Measurements from ENCODE around the gene CLDN1. TPM values are rescaled to one million over a fixed set of nuclear protein-coding genes. Genes with fewer than 3 reads are reported as not detected.

The CLDN1 gene
- total RNA-seq, 1 donor from 2014 or later, result 11.4 TPM

- no peaks in the 10 kb centered on the region for H3K4me1 Mint-ChIP-seq
- H3K9me3 Mint-ChIP-seq, result peaks cover 28% of the 10 kb centered on the region
- no peaks in the 10 kb centered on the region for H3K27me3 Mint-ChIP-seq (ENCODE audit: low read depth)
- TF ChIP-seq CTCF (IDR thresholded peaks at IDR 0.05; ENCODE audit: unreplicated experiment), result no peak
- no peak overlapping the region for H3K4me3 Mint-ChIP-seq
- no peak for DNase-seq (ENCODE audit: low spot score in 2 of 2, unreplicated experiment in 2 of 2)
- no peaks in the 10 kb centered on the region for H3K36me3 Mint-ChIP-seq
- no peak overlapping the region for H3K27ac Mint-ChIP-seq
These were observed 28.2 kb downstream of the CLDN1 start for GRCh38 chr3:190294030-190294429.

GRCh38 chr3:190293621-190294020, 28.6 kb downstream of the CLDN1 start:
- H3K4me3 Mint-ChIP-seq, result no peak overlapping the region
- H3K27me3 Mint-ChIP-seq (ENCODE audit: low read depth), result no peaks in the 10 kb centered on the region
- no peaks in the 10 kb centered on the region for H3K4me1 Mint-ChIP-seq
- no peak overlapping the region for H3K27ac Mint-ChIP-seq
- no peak for DNase-seq (ENCODE audit: low spot score in 2 of 2, unreplicated experiment in 2 of 2)
- peaks cover 31% of the 10 kb centered on the region for H3K9me3 Mint-ChIP-seq
- TF ChIP-seq CTCF (IDR thresholded peaks at IDR 0.05; ENCODE audit: unreplicated experiment), result no peak
- no peaks in the 10 kb centered on the region for H3K36me3 Mint-ChIP-seq

GRCh38 chr3:190291994-190292584, 30.2 kb downstream of the CLDN1 start:
- no peak for TF ChIP-seq CTCF (IDR thresholded peaks at IDR 0.05; ENCODE audit: unreplicated experiment)
- DNase-seq (ENCODE audit: low spot score in 2 of 2, unreplicated experiment in 2 of 2), result no peak
- no peaks in the 10 kb centered on the region for H3K4me1 Mint-ChIP-seq
- H3K27me3 Mint-ChIP-seq (ENCODE audit: low read depth), result no peaks in the 10 kb centered on the region
- H3K9me3 Mint-ChIP-seq, result peaks cover 38% of the 10 kb centered on the region
- H3K27ac Mint-ChIP-seq, result no peak overlapping the region
- H3K4me3 Mint-ChIP-seq, result no peak overlapping the region
- H3K36me3 Mint-ChIP-seq, result no peaks in the 10 kb centered on the region

DNA sequence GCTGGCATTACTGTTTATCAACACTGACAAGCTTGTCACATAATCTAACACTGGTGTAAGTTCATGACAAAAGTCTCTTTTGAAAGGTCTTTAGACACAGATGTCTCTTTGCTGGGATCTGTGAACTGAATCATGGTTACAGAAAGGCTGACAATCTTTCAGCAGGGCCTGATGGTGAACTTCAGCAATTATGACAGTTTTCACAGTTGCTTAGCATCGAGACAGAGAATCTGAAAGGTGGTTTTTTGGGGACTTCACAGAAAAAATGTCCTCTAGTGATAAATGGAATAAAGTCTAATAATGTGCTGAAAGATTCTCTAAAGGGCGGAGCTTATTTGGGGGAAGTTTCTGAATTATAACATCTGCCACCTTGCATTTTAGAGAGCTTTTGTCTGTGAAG, 32.3 kb downstream of the CLDN1 start:
- H3K4me1 Mint-ChIP-seq, result no peaks in the 10 kb centered on the region
- H3K27me3 Mint-ChIP-seq (ENCODE audit: low read depth), result no peaks in the 10 kb centered on the region
- no peaks in the 10 kb centered on the region for H3K36me3 Mint-ChIP-seq
- H3K27ac Mint-ChIP-seq, result no peak overlapping the region
- DNase-seq (ENCODE audit: low spot score in 2 of 2, unreplicated experiment in 2 of 2), result no peak
- no peak overlapping the region for H3K4me3 Mint-ChIP-seq
- no peak for TF ChIP-seq CTCF (IDR thresholded peaks at IDR 0.05; ENCODE audit: unreplicated experiment)
- peaks cover 48% of the 10 kb centered on the region for H3K9me3 Mint-ChIP-seq

GRCh38 chr3:190288836-190289235, 33.4 kb downstream of the CLDN1 start:
- H3K9me3 Mint-ChIP-seq, result peaks cover 54% of the 10 kb centered on the region
- H3K4me1 Mint-ChIP-seq, result no peaks in the 10 kb centered on the region
- TF ChIP-seq CTCF (IDR thresholded peaks at IDR 0.05; ENCODE audit: unreplicated experiment), result no peak
- H3K27me3 Mint-ChIP-seq (ENCODE audit: low read depth), result no peaks in the 10 kb centered on the region
- no peak overlapping the region for H3K27ac Mint-ChIP-seq
- no peak for DNase-seq (ENCODE audit: low spot score in 2 of 2, unreplicated experiment in 2 of 2)
- no peak overlapping the region for H3K4me3 Mint-ChIP-seq
- no peaks in the 10 kb centered on the region for H3K36me3 Mint-ChIP-seq

DNA sequence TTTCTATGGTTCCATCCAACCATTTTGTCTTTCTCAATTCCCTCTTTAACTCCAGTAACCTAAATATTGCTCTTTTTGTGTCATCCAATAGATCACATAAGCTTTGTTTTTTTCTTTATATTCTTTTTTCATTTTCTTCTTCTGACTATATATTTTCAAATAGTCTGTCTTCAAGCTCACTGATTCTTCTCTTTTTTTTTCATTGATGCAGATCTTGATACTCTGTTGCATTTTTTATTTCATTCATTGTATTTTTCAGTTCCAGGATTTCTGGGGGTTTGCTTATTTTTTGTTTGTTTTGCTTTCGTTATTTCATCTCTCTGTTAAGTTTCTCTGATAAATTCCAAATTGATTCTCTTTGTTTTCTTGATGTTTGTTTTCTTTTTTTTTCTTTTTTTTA, 36.2 kb downstream of the CLDN1 start:
- no peaks in the 10 kb centered on the region for H3K36me3 Mint-ChIP-seq
- TF ChIP-seq CTCF (IDR thresholded peaks at IDR 0.05; ENCODE audit: unreplicated experiment), result no peak
- H3K27ac Mint-ChIP-seq, result no peak overlapping the region
- no peak for DNase-seq (ENCODE audit: low spot score in 2 of 2, unreplicated experiment in 2 of 2)
- H3K4me3 Mint-ChIP-seq, result no peak overlapping the region
- peaks cover 35% of the 10 kb centered on the region for H3K9me3 Mint-ChIP-seq
- no peaks in the 10 kb centered on the region for H3K27me3 Mint-ChIP-seq (ENCODE audit: low read depth)
- no peaks in the 10 kb centered on the region for H3K4me1 Mint-ChIP-seq

Data from mesothelial cell of epicardium (in vitro differentiated cells).